DMS153 treated with DMSO at 0.1 percent for 48 hours (cell line): ENCODE results near the gene STXBP6.
"Not testable (repeated sequence)": the region's sequence is repeated elsewhere in the genome, so short reads cannot be mapped to it uniquely, and the experiment has no call there.

Experiments
- DNase-seq: peaks from one replicate; lab custom pipeline; 2025; ENCODE audit not compliant: unreplicated experiment; lab: John Stamatoyannopoulos, UW

The STXBP6 gene

GRCh38 chr14:24957814-24958213 is 92.1 kb downstream of the STXBP6 start:
- DNase-seq: no peak

- no peak for DNase-seq
Measured at GRCh38 chr14:24956104-24956503, 93.8 kb downstream of the STXBP6 start.

GRCh38 chr14:24954700-24955037 is 95.3 kb downstream of the STXBP6 start:
- no peak for DNase-seq

GRCh38 chr14:24954037-24954699 is 95.8 kb downstream of the STXBP6 start:
- DNase-seq: no peak

- no peak for DNase-seq
Measured at GRCh38 chr14:24952851-24953666, 96.9 kb downstream of the STXBP6 start.

GRCh38 chr14:24948261-24948847 is 101.6 kb downstream of the STXBP6 start:
- DNase-seq: no peak

GRCh38 chr14:24947131-24947530 is 102.8 kb downstream of the STXBP6 start:
- DNase-seq: no peak

- no peak for DNase-seq
Measured at GRCh38 chr14:24944800-24945199, 105.1 kb downstream of the STXBP6 start.

GRCh38 chr14:24943024-24943423 is 106.9 kb downstream of the STXBP6 start:
- peak; percentile 33 for DNase-seq

- peak; percentile 58 for DNase-seq
Measured at GRCh38 chr14:24941719-24942118, 108.2 kb downstream of the STXBP6 start.

- no peak for DNase-seq
Measured at GRCh38 chr14:24940213-24940783, 109.6 kb downstream of the STXBP6 start.

GRCh38 chr14:24938593-24938992 is 111.4 kb downstream of the STXBP6 start:
- DNase-seq: no peak

- DNase-seq: no peak
Measured at GRCh38 chr14:24937300-24937699, 112.6 kb downstream of the STXBP6 start.

- not testable (repeated sequence) for DNase-seq
Measured at GRCh38 chr14:24936773-24937172, 113.2 kb downstream of the STXBP6 start.

- DNase-seq: no peak
Measured at GRCh38 chr14:24935796-24936195, 114.2 kb downstream of the STXBP6 start.

GRCh38 chr14:24928386-24928900 is 121.5 kb downstream of the STXBP6 start:
- DNase-seq: no peak

GRCh38 chr14:24927809-24928208 is 122.1 kb downstream of the STXBP6 start:
- no peak for DNase-seq

- DNase-seq: no peak
Measured at GRCh38 chr14:24925771-24926374, 124.1 kb downstream of the STXBP6 start.

GRCh38 chr14:24924544-24924943 is 125.4 kb downstream of the STXBP6 start:
- no peak for DNase-seq

- no peak for DNase-seq
Measured at GRCh38 chr14:24921903-24922302, 128.0 kb downstream of the STXBP6 start.
